Stimulated activated CD8-positive, alpha-beta memory T cell treated with anti-CD3 and anti-CD28 coated beads, Interleukin-7, amount 100 ng/mL, for 4 hours (primary cell): ENCODE data around the gene LANCL2.

ENCODE experiments used
- DNase-seq, 2 donors: peaks; one replicate each; pipeline ENCODE4 v3.0.0-alpha.2; 2020; ENCODE audit warnings: low read depth in 2 of 2

Gene LANCL2

DNA sequence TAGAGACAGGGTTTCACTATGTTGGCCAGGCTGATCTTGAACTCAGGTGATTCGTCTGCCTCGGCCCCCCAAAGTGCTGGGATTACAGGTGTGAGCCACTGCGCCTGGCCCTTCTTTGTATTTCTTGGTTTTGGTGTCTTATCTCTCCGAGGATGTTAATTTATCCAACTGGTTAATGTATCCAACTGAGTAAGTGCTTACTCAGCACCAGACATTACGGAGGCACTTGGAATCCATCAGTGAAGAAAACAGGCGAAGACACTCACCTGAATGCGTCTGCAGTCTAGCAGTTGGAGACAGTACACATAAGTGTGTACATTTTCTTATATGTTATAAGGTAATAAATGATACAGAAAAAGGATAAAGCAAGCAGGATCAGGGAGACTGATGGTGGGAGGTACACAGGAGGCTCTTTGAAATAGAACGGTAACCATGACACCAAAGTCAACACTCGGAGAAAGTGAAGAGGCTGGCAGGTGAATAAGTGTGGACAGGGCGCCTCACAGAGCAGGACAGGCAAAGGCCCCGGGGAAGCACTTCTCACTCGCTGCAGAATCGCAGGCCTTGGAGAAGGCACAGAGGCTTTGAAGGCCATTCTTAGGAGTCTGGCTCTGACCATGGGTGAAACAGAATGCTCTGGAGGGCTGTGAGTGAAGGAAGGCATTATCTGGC lies 73.1 kb downstream of the LANCL2 start:
- no peak for DNase-seq

DNA sequence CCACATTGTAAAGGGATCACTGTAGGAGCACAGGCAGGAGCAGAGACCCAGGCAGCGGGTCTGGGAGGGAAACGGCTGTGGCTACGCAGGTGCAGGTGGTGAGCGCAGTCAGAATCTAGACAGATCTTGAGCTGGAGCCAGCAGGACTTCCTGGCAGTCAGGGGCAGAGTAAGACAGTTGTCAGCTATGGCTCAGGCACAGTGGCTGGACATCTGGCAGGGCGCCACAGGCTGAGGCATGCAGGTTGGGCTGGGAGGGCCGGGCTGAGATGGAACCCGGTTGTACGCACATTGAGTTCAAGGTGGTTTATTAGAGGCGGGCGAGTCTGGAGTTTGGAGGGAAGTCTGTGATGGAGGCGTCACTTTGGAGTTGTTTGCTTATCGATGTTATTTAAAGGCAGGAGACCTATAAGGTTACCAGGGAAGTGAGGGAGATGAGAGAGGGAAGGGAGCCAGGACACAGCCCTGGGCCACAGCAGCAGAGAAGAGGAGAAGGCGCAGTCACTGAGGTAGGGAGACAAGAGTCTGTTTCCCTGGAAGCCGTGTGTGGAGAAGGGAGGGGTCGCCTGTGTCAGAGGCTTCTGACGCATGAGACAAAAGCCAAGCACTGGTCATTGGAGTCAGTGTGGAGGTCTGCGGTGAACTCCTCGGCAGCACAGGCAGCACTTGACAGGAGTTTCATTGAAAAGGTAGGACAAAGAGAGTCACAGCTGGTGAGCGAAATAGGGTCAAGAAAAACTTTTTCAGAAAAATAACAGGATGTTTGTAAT lies 73.8 kb downstream of the LANCL2 start:
- no peak for DNase-seq

DNA sequence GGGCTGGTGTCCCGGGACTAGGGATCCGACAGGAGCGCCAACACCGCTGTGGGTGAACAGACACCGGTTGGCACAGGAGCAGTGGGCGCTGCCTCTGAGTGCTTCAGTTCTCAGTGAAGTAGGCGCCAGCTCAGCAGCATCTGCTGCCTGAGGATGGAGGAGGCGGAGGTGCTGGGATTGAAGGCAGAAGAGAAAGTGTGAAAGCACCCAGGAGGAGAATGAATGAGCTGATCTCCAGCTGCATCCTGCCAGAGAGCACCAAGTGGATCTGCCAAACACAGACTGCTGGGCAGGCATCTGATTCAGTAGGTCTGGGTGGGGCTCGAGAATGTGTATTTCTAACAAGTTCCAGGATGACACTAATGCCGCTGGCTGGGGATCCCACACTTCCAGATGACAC lies 74.5 kb downstream of the LANCL2 start:
- no peak for DNase-seq

DNA sequence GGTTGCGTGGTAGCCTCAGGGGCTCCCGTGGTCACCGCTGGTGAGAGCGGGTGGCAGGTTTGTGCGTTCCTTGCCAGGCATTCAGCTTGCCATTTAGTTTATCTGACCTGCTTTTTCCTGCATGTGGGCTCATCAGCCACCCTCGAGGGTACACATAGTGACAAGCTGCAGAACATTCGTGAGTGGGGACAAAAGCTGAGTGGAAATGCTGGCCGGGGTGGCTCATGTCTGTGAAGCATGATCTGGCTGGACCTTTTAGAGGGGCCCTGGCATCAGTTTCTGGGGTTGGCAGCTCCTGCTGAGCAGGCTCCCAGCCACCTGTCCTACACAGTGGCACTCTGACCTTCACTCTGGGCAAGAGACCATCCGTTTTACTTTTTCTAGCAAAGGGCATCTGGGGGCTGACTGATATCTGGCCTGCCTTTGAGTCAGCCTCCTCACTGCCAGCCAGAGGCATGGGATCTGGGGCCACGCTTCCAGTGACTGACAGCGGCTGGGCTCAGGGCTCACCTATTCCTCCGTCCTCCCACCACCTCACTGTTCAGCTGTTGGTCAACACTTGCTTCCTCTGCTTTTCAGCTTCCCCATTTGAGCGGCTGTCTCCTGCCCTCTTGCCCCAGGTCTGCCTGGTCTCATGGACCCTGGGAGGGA lies 75.0 kb downstream of the LANCL2 start:
- DNase-seq = no peak

DNA sequence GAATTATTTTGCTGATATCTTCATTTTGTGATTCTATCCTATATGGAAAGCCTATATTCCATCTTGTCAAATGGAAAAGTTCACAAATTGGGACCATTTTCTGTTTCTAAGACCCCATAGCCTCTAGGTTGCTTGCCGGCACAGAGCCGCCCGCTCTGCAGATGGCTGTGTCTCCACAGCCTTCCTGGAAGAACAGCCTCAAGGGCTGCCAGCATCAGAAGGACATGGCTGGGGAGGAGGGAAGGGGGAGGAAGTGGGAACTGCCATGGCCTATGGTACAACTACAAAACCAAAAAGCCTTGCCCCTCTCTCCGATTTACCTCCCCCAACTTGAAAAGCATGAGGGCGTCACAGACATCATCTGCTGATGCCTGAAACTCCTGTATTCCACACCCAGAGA lies 75.9 kb downstream of the LANCL2 start:
- no peak for DNase-seq

DNA sequence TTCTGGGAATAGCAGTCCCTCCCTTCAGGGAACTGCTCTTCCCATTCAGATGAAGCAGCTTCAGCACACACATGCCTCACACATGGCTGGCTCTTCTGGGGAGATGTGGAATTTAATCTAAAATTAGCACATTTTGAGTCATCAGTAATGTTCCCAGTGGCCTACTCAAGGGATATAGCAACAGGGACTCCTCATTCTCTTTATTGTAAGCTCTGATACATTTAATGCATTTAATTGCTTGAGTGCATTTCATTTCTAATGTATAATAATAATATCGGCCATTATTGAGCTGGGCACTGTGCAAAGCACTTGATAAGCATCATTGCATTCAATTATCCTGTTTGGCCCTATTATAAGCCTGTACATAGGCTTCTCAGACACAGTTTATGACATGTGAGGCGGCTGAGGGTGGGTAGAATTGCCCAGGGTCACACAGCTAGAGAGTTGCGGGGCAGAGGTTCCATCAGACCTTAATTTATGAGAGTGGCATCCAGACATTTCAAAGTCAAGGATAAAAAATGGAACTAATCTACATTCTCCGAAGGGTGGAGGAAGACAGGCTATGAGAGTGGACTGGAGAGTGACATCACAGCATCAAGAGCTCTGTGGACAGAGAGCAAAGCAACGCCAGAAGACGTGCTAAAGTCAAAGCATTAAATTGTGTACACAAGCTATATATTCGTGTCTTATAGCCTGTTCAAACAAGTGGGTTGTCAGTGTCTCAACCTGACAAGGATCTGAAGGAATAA lies 76.8 kb downstream of the LANCL2 start:
- no peak for DNase-seq

DNA sequence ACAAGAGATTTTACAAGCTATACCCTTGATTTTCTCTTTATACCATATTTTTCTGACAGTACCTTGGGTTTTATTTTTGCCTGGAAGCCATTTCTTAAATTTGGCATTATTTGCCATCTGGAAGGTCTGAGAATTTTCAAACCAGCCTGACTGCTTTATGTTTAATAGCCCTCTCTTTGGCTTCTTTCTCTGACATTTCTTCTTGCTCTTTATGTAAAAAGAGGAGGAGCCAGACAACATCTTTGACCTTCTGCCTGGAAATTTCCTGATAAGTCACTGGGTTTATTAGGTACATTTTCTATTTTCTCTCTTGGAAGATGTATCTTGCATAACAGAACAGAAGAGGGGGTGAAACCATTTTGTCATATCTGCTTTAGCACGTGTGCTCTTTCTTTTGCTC lies 79.6 kb downstream of the LANCL2 start:
- no peak for DNase-seq

DNA sequence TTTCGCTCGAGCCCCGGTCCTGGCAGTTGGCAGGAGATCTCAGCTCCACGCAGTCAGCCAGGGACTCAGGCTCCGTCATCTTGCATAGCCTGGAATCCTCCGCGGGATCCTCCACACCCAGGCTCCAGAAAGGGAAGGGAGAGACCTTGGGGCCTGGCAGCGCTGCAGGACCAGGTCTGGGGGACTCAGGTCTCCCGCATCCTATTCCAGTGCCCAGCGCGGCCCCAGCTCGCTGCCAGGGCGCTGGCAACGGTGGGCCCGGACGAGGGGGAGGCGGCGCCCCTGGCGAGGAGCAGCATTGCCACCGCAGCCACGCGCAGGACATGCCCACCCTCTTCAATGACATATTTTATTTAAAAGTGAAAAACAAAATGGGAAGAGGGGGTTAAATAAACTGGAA lies 83.4 kb downstream of the LANCL2 start:
- no peak for DNase-seq

DNA sequence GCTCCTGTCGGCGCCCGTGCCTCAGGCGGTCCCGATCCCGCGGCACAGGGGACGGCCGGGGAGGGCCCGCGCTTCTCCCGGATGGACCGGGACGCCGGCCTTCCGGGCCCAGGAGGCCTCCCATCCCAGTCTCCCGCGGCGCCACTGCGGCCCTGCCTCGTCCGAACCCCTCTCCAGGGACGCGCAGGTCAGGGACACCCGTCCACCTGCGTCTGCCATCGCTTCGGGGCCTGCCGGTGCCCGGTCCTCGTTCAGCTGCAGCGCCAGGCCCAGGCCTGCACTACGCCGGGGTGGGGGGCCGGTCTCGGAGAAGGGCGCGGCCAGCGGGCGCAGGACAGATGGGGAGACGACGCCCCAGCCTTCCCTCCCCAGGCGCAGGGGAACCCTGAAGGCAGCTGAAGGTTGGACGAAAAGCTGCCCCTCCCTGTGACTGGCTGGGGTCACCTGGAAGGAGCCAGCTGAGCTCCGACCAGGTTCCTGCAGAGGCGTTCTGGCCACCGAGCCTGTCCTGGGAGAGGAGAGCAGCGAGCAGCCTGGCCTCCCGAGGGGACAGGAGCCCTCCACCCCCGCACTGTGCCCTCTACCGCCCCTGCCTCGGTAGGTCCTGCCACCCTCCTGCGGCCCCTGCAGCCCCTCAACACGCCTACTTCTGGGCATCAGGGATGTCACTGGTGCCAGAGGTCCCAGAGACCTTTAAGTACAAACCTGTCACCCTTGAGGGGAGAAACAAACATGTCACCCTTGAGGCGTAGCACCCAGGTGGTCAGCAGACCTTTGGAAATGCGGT lies 84.3 kb downstream of the LANCL2 start:
- DNase-seq = no peak

DNA sequence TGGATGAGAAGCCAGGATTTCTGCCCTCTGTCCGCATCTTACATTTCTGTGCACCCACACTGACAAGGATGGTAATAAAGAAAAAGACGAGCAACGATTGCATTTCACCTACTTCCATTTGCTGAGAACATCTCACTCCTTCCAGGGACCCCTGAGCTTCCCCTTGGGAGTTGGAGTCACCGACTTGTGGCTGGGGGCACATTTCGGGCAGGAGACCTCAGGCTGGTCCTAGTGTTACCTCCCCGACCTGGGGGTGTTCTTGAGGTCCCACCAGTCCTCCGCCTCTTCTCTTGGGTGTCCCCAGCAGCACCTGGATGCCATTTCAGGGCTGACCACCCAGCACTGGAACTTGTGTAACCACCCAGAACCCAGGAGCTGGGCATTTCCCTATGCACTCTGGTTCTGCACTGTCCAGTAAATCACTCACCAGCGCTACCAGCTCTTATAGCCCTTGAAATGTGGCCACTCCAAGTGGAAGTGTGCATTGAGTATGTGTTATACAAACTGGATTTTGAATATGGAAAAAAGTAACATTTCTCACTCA lies 84.9 kb downstream of the LANCL2 start:
- DNase-seq = no peak

DNA sequence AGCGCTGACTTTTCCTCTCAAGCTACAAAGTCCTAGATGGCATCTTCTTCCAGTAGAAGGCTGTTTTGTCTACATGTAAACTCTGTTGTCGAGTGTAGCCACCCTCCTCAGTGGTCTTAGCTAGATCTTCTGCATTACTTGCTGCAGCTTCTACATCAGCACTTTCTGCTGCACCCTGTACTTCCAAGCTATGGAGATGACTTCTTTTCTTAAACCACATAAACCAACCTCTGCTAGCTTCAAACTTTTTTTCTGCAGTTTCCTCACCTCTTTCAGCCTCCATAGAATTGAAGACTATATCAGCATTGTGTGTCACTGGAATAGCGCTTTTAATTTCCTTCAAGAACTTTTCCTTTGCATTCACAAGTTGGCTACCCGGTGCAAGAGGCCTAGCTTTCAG lies 87.8 kb downstream of the LANCL2 start:
- no peak for DNase-seq

DNA sequence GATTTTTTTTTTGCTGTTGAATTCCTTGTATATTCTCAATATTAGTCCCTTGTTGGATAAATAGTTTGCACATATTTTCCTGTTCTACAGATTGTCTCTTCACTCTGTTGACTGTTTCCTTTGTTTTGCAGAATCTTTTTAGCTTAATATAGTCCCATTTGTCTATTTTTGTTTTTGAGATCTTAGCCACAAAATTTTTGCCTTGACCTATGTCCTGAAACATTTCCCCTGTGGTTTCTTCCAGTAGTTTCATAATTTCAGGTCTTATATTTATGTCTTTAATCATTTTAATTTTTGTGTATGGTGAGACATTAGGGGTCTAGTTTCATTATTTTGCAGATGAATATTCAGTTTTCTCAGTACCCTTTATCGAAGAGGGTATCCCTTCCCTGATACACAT lies 92.7 kb downstream of the LANCL2 start:
- no peak for DNase-seq

DNA sequence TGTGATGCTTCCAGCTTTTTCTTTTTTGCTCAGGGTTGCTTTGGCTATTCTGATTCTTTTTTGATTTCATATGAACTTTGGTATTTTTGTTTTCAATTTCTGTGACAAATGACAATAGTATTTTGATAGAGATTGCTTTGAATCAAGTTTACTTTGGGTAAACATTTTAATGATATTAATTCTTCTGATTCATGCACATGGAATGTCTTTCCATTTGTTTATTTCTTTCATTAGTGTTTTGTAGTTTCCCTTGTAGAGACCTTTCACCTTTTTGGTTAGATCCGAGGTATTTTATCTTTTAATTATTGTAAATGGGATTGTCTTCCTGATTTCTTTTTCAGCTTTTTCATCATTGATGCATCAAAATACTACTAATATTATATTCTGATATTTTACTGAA lies 93.2 kb downstream of the LANCL2 start:
- DNase-seq = no peak

DNA sequence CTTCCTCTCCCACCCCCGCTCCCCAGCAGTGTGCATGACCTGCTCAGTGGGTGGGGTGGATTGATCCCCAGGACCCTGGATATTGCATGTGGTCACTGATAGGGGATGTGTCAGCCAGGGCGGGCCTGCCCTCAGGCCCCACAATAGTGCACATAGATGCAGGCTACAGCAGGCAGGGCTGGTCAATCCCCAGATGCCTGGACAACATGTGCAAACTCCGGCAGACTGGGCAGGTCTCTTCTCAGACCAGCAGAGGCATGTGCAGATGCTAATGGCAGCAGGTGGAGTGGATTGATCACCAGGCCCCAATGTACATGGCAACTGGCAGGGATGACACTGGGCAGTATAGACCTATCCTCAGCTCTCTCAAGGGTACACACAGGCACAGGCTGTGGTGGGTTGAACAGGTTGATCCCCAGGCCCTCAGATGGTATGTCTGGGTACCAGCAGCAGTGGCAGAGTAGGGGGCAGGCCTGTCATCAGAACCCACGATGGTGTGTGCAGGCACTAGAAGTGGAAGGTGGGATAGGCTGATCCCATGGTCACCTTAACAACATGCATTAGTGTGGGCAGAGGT lies 98.6 kb downstream of the LANCL2 start:
- DNase-seq = no peak

DNA sequence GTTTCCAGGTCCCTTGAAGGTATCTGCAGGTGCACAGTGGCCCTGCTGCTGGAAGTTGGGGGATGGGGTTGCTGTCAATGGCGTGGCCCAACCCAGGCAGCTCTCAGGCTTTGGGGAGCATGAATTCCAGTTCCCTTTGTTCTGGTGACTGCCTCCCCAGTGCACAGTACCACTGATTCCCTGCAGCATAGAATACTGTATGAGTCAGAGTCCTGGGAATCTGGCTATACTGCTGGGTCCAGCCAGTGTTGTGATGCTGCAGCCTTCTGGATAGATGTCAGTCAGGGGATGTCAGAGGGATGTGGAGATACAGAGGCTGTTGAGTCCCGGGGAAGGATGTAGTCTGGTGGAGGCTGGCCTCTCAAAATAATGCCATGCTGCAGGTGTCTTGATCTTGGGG lies 99.3 kb downstream of the LANCL2 start:
- no peak for DNase-seq

DNA sequence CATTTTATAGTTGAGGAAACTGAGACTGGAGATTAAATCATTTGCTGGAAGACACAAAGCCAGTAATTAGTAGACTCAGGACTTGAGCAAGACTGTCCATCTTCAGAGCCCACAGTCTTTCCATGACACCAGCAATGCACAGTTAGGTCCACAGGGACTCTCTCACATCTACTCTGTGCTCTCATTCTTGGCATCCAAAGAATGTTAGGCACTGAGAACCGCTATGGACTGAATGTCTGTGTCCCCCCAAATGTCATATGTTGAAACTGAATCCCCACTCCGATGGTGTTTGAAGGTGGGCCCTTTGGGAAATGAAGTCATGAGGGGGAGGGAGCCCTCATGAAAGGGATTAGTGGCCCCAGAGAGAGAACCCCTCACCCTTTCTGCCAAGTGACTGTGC lies 100.6 kb downstream of the LANCL2 start:
- DNase-seq = no peak

DNA sequence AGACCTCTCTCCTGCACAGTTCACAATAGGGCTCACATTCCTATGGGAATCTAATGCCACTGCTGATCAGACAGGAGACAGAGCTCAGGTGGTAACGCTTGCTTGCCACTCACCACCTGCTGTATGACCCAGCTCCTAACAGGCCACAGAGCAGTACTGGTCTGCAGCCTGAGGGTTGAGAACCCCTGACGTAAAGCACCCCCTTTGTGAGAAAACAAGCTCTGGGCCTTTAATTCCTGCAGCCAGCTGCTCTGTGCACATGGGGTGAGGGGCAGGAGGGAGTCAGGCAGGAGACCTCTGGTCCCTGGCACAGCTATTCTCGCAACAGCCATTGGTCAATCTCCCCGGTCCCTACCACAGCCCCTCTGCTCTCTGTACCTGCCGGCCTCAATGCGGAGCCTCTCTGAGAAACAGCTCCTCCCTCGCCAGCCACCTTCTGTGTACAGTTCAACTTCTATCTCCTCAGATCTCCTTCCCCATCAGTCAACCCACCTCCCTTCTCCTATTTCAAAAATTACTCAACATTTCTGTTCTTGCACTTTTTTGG lies 102.0 kb downstream of the LANCL2 start:
- no peak for DNase-seq

DNA sequence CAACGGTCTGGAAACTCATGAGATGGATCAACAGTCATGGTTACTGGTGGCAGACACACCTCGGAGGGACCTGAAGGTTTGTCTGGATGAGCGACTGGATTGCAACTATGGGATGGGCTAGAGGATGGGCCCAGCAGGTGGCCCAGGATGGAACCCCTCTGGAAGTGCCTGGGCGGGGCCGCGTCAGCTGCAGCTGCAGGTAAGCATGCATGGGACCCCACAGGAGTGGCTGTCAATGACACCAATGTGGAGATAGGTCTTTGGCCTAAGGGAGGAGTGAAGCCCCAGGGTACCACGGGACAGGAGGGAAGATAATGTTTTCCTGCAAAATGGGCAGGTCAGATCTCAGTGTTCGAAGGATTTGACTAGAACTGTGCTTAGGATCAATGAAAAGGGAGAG lies 103.4 kb downstream of the LANCL2 start:
- no peak for DNase-seq

DNA sequence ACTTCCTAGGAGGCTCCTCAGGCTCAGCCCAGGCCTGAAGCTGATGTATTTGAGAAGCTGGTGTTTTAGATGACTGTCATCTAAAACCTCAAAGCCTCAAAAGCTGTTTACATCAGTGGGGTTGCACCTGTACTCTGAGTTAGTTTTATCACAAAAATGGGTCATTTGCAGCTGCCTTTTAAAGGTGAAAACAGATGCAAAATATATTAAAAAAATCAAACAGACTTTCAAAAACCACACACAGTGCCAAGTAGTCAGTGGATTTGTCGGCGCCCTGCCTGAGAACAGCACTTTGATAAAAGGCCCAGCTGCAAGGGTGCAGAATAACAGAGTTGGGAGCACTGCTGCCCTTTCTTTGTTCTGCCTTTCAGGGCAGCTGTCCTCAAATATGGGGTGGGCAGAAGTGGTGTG lies 104.1 kb downstream of the LANCL2 start:
- DNase-seq = no peak

DNA sequence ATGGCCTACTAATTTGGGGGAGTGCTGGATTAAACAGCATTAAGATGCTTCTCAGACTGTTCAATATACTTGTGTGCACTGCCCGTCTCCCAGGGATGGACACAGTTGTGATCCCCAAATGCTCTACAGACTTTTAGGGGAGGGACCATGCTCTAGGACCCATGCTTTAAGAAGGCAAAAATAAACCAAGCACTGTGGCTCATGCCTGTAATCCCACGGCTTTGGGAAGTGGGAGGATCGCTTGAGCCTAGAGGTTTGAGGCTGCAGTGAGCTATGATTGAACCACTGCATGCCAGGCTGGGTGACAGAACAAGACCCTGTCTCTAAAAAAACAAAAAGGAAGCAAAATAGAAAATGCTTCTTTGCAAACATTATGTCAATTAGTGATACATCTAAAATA lies 104.6 kb downstream of the LANCL2 start:
- DNase-seq = no peak

DNA sequence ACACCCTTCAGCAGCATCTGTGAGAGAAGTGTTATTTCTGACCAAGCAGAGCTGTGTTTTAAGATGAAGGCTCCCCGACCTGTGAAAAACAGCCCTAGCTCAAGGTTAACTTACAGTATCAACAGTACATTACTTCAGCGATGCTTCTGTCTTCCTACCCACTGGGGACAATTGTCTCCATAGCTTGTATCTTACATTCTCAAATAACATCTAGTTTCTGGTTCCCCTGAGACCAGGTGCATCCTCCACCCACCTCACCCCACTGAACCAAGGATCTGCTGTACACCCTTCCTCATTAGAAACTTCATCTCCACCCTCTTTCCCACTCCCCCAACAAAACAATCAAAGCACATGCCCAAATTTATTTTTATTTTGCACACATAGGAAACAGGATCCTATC lies 105.1 kb downstream of the LANCL2 start:
- DNase-seq = no peak
